ENCODE data around the gene NXNL1.

The NXNL1 gene

DNA sequence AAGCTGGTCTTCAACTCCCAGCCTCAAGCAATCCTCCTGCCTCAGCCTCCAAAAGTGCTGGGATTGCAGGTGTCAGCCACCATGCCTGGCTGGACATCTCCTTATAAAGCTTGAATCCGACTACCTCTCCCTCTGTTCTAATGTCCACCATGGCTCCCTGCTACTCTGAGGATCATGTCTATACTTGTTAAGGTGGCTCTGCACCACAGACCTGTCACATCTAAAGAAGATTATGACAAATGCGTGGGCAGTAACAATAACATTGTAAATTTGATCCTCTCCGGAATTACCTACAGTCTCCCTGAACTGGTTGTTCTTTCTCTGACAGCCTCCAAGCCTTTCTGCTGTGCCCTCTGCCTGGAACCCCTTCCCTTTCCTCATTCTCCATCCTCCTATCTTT, 1.8 kb downstream of the NXNL1 start:
- in situ Hi-C loops (cut with HindIII; ENCODE audit: low sequenced_read_pairs): no loop called here

DNA sequence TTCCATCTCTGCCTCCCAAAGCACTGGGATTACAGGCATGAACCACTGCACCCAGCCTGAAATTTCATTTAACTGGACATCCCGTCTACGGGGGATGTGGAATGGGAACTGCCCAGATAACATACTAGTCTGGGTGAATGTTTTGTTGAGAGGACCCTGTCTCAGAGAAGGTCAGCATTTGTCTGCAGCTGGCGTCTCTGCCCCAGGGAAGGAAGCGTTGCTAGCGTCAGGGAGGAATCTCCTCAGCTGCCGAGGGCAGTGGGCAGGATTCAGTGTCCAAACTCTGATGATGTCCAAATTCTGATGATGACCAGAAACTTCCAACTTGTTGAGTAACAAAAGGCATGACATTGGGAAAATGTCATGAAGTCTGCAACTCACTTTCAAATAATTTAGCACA, 3.1 kb downstream of the NXNL1 start:
- in situ Hi-C loops (cut with HindIII; ENCODE audit: low sequenced_read_pairs): no loop called here

DNA sequence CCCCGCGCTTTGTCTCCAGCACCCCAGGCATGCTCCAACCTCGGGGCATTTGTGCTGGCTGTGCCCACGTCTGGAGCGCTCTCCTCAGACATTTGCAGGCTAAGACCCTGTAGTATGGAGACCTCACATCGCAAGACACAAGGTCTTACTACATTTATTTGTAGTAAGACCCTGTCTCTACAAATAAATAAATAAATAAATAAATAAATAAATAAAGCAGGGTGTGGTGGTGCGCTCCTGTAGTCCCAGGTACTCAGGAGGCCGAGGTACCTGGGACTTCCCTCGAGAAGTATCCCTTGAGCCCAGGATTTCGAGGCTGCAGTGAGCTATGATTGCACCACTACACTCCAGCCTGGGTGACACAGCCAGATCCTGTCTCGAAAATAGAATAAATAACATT, 4.6 kb downstream of the NXNL1 start:
- in situ Hi-C loops (cut with HindIII; ENCODE audit: low sequenced_read_pairs): no loop called here

DNA sequence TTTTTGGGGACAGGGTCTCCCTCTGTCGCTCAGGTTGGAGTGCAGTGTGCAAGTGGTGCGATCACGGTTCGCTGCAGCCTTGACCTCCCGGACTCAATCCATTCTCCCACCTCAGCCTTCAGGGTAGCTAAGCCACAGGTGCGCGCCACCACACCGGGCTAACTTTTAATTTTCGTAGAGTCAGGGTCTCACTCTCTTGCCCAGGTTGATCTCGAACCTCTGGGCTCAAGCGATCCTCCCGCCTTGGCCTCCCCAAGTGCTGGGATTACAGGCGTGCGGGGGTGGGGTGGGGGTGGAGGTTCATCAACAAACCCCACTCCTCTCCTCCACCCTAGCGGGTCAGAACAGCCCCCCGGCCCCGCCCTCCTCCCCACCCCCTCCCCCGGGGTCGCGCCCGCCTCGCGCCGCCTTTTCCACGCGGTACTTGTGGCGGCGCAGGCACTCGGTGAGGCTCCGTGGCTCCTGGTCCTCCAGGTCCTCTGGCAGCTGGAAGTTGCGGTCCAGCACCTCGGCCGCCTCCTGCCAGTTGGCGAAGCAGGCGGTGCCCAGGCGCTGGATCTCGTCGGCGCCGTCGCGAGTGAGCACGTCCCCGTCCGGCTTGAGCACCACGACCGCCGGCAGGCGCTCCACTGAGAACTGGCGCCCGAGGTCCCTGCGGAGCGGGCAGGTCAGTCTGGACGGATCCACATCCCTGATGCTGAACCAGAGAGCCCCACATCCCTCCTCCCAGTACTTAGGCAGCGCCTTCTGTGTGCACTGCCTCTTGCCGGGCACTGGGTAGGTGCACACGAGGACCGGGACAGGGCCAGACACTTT, 5.2 kb downstream of the NXNL1 start:
- in situ Hi-C loops (cut with HindIII; ENCODE audit: low sequenced_read_pairs): no loop called here

DNA sequence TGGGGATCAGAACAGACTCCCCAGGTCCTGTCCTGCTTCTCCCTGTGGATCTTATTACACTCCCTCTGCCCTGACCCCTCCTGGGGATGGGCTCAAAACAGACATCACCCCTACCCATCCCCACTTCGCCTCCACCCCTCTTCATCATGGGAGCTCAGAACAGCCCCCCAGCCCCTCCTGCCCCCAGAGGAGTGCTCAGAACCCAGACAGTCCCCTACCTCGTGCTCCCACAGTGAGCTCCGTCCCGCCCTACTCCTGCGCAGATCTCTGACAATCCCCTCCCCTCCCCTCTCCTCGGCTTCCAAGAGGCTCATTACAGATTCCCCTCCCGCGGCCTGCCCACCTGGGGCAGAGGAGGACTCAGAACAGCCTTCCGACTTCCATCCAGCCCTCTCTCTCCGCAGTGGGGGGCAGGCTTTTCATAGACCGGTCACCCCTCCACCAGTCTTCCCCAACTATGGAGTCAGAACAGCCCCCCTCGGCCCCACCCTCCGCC, 6.1 kb downstream of the NXNL1 start:
- in situ Hi-C loops (cut with HindIII; ENCODE audit: low sequenced_read_pairs): no loop called here

DNA sequence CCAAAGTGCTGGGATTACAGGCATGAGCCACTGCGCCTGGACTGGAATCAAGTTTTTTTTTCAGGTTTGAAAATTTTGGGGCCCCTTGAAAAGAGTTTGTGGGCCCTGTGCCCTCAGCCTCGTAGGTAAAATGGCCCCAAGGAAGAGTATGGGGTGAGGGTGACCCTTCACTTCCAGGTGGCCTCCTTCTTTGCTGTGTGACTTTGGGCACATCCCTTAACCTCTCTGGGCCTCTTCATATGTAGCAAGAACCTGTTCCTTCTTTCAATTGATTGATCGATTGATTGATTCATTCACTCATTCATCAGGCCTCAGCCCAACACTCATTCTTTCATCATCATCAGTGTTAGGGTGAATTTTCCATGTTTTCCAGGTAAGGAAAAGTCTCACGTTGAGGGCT, 8.9 kb downstream of the NXNL1 start:
- in situ Hi-C loops (cut with HindIII; ENCODE audit: low sequenced_read_pairs): no loop called here

DNA sequence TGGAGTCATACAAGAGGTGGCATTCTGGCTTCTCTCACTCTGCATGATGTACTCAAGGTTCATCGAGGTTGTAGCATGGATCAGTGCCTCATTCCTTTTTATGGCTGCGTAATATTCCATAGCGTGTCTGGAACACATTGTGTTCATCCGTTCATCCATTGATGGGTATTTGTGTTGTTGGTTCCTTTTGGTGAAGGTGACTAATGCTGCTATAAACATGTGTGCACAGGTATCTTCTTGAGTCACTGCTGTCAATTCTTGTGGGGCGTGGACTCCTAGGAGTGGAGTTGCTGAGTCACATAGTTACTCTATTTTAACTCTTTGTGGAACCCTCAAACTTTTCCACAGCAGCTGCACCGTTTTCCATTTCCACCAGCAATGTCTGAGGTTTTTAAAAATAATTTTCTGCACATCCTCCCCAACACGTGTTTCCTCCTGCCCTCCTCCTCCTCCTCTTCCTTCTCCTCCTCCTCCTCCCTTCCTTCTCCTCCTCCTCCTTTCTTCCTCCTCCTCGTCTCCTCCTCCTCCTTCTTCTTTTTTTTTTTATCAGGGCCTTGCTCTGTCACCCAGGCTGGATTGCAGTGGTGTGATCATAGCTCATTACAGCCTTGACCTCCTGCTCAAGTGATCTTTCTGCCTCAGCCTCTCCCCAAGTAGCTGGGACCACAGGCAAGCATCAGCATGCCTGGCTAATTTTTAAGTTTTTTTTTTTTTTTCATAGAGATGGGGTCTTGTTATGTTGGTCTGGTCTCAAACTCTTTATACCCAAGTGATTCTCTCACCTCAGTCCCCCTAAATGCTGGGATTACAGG, 10.3 kb downstream of the NXNL1 start:
- in situ Hi-C loops (cut with HindIII; ENCODE audit: low sequenced_read_pairs): no loop called here

DNA sequence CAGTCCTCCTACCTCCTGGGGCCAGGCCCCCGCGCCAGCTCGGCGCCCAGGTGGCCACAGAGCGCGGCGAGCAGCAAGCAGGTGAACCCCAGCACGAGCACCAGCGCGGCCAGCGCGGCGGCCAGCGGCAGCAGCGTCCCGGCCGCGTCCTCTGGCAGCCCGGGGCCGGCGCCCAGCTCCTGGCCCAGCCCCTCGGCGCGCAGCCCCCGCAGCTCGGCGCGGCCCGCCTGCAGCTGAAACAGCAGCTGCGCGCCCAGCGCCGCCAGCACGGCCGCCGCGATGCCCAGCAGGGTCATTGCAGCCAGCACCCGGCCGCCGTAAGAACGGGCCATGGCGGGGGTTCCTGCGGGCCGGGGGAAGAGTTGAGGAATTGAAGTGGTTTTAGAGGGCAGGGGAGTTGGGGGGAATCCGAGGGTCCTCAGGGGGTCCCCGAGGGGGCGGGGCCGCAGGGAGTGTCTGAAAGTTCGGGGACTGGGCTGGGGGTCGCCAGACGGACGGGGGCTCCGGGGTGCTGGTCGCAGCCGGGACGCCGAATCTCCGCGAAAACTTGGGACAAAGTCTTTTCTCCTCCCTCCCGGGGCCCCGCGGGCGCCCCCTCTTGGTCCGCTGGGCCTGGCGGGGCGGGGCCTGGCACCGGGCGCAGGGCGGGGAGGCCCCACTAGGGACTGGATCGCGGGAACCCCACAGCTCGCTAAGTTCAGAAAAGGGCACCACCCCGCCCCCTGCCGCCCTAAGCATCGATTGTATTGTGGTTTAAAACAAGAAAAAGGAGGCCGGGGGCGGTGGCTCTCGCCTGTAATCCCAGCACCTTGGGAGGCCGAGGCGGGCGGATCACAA, 12.4 kb downstream of the NXNL1 start, which contains the start of gene TMEM221:
TMEM221 (minus strand) TSS at position 538 of the 837 bp plus-strand sequence; CDS start at position 332, 206 bp downstream.
- in situ Hi-C loops (cut with HindIII; ENCODE audit: low sequenced_read_pairs): no loop called here

DNA sequence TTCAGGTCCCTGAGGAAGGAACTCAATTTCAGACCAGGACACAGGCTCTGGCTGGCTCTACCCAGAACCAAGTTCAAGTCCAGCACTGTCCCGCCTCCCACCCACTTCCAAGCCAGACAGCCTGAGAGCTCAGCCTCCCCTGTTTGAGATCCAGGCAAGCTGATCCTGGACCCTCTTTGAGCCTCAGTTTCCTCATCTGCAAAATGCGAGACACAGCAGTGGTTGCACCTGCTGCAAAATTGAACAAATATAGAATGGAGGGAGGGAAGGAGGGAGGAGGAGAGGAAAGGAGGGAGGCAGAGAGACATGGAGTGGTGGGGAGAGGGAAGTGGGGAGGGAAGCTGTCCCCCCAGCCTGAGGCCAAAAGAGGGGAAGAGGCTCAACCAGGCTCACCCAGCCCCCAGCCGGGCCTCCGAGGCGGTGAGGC, 13.0 kb downstream of the NXNL1 start:
- in situ Hi-C loops (cut with HindIII; ENCODE audit: low sequenced_read_pairs): no loop called here

DNA sequence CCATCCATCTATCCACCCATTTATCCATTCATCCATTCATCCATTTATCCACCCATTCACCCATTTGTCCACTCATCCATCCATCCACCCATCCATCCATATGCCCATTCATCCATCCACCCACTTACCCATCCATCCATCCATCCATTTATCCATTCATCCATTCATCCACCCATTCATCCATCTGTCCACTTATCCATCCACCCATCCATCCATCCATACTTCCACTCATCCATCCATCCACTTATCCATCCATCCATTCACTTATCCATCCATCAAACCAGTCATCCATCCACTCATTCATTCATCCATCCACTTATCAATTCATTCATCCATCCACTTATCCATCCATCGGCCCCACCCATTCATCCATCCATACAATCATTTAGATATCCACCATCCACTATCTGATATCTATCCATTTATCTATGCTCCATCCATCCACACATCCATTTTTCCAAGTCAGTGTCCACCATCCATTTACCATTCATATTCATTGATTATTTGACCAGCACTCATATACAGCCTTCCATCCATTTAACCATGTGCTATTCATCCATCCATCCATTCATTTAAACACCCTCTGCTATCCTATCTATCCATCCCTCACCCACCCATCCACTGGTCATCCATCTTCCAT, 15.1 kb downstream of the NXNL1 start:
- in situ Hi-C loops (cut with HindIII; ENCODE audit: low sequenced_read_pairs): no loop called here

DNA sequence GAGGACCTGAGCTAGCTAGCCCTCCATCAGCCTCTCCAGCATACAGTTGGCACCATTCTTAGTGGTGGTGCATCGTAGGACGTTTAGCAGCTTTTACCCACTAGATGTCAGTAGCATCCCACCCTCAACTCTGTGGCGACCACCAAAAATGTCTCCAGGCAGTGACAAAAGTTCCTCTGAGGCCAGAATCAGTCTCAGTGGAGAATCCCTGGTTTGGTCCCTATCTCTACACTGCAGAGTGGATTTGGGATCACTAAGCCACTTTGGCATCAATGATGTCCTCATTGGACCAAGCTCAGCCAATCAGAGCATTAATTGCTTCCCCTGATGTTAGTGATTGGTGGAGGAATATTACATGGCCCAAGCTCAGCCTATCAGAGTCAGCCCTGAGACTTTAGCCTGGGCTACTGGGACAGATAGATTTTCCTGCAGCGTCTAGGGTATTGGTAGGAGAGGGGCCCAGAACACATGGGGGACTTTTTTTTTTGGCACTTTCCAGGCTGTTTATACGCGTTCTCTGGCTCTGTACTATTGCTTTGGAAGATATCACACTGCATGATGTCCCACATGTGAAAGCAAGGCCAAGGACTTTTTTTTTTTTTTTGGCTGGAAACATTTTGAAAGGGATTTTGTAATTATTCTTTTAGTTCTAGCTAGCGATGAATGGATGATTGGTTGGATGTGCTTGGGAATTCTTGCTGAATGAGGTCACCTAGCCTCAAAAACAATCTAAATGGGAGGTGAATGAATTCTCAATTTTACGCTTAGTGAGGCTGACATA, 19.3 kb downstream of the NXNL1 start:
- in situ Hi-C loops (cut with HindIII; ENCODE audit: low sequenced_read_pairs): no loop called here

DNA sequence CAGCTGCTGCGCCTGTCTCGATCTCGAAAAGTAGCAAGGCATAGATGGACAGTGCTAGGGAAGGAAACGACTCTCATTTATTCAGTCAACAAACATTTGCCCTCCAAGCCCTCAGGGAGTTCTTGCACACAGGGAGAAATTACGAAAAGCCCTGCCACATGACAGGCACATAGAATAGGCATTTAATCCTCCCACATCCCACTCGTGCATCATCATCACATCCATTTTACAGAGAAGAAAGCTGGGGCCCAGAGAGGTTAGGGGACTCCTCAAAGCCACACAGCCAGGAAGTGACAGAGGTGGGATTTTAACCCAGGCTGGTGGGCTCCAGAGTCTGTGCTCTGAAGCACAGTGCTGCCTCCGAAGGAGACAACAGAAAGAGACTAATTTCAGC, 23.9 kb downstream of the NXNL1 start:
- in situ Hi-C loops (cut with HindIII; ENCODE audit: low sequenced_read_pairs): no loop called here

DNA sequence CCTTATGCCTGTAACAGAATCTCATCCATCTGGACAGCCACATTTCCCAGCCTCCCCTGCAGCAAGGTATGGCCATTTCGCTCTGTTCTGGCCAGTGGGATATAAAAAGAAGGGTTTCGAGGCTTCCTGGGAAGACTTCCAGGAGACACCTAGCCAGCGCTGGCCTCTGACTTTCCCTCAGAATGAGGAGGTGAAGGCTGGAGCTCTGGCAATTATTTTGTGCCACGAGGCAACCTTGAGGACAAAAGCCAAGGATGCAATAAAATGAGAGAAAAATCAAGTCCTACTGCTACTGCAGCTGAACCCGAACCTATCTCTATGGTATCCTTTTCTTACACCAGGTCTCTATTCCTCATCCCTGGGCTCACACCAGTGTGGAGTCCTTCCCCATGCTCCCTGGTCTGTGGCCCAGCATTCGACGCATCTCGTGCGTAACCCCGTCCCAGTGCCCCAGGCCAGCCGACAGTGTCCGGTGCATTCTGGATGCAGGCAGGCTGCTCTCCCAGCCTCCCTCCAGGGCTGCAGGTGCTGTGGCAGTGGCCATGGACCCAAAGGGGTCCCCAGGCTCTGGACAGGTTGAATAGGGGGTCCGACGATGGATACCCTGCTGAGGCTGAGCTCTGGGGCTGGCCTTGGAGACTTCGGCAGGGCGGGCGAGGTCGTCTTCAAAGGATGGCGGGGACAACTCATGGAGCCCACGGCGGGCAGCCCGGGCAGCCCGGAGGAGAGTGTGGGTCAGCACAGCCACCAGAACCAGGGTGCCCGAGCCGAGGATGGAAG, 24.4 kb downstream of the NXNL1 start:
- in situ Hi-C loops (cut with HindIII; ENCODE audit: low sequenced_read_pairs): no loop called here

DNA sequence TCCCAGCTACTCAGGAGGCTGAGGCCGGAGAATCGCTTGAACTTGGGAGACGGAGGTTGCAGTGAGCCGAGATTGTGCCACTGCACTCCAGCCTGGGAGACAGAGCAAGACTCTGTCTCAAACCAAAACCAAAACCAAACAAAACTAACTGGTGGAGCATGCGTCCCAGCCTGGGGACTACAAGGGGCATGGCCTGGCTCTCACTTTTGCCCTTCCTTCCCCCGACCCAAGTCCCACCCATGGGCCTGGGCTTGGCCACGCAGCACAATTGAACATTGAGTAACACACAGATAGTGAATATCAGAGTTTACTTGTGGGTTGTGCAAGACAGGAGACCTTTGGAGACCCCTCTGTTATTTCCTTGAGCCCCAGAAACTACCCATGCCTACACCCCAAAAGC, 25.5 kb downstream of the NXNL1 start:
- in situ Hi-C loops (cut with HindIII; ENCODE audit: low sequenced_read_pairs): no loop called here

DNA sequence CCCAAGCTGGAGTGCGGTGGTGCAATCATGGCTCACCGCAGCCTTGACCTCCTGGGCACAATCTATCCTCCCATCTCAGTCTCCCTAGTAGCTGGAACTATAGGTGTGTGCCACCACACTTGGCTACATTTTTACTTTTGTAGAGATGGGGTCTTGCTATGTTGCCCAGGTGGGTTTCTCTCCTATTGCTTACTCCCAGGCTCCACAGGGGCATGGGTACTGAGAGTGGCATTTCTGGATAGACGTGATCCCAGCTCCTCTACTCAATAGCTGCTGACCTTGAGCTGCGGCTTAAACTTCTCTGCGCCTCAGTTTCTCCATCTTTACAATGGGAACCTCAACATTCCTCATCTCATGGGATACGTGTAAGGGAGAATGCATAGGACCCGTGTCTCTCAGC, 29.3 kb downstream of the NXNL1 start:
- in situ Hi-C loops (cut with HindIII; ENCODE audit: low sequenced_read_pairs): no loop called here

DNA sequence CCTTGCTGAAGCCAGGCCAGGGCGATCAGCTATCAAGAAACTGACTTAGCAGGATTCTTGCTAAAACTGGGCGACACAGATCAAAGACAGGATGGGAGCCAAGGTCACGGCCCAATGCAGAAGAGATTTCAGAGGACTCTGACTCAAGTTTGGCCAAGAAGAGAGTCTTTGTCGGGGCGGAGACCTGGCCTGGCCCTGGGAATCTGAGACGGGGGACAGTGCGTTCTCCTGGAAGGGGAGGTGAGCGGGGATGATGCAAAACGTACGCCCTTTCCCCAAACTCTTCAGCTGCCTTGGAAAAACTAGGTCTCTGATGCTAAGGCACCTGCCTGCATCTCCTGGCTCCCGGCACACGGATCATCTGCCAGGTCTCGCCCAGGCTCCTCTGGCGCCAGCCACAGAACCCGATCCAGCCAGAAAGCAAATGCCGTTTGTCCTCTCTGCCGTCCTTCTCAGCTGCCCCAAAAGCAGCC, 31.0 kb downstream of the NXNL1 start:
- in situ Hi-C loops (cut with HindIII; ENCODE audit: low sequenced_read_pairs): no loop called here

DNA sequence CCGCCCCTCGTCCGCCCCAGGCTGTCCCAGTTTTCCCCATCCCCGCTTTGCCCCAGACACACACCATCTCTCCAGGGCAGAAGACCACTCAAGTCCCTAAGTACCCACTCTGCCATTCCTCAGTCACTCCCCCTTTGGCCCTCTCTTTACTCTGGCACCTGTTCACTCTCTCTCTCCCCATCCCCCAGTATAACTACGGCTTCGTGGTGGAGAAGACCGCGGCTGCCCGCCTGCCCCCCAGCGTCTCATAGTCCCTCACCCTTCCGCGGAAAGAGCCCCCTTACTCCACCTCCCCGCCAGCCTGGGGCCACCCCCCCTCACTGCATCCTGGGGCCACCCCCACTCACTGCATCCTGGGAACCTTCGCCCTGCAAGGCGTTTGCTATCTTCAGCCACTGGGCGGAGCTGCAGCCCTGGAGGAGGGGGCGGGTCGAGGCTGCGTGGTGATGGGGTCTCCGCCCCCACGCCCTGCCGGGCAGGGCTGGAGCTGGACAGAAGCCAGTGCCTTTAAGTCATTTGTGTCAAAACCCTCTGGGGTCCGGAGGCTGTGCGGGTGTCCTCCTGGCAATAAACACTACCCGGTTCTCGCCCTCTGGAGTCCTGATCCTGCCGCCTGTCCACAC, 35.9 kb downstream of the NXNL1 start:
- in situ Hi-C loops (cut with HindIII; ENCODE audit: low sequenced_read_pairs): no loop called here

DNA sequence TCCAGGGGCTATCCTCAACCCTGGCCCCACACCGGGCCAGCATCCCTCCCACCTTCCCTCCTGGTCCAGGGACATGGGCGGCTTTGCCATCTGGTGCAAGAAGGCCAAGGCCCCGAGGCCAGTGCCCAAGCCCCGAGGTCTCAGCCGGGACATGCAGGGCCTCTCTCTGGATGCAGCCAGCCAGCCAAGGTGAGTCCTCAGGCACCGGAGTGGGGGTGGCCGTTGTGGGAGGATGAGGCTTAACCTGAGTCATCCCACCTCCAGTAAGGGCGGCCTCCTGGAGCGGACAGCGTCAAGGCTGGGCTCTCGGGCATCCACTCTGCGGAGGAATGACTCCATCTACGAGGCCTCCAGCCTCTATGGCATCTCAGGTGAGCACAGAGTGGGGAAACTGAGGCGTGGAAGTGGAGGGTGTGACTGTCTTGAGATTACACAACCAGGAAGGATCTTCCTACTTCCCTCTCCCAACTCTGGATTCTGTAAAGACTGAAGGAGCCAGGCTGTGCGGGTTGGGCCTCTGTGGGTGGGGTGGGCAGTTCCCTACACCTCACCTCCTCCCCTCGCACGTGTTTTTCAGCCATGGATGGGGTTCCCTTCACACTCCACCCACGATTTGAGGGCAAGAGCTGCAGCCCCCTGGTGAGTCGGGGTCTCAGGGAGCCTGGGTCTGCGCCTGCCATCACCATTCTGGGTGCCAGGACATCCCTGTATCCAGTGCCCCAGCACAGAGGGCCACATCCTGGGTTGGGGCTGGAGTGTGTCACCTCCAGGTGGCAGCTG, 37.1 kb downstream of the NXNL1 start:
- in situ Hi-C loops (cut with HindIII; ENCODE audit: low sequenced_read_pairs): no loop called here

Data from endothelial cell of hepatic sinusoid (primary cell).